Posterior vena cava (tissue), 2 donors: ENCODE measurements around the gene TNFAIP3. TPM values are rescaled to one million over a fixed set of nuclear protein-coding genes. Genes with fewer than 3 reads are reported as not detected.

Experiments used
- DNase-seq: peaks from one replicate; pipeline ENCODE4 v3.0.0-alpha.2; 2020; ENCODE audit warnings: low spot score
- intact Hi-C, 2 donors: fragments of 100-400 bp; cut with DNase I; formaldehyde crosslinking; loops; one replicate each; pipeline versions ENCODE4 v1.14.1 to v1.14.2; 2022 to 2023
- total RNA-seq, 2 donors: library from RNA; stranded (reverse); fragmentation: NEBNext Ultra II Directional; extraction: Animal tissue kit (Norgen Biotek cat#: 25700); gene quantifications; one replicate each; pipeline ENCODE4 v1.2.1, GENCODE V29; 2021
- donor health status: DM: yes; HTN: yes; CAD: no.
- donor health status: DM: yes; HTN: yes; CAD: no.

The TNFAIP3 gene
- total RNA-seq, 2 donors from 2014 or later: 19.0 to 28.6 TPM

DNA sequence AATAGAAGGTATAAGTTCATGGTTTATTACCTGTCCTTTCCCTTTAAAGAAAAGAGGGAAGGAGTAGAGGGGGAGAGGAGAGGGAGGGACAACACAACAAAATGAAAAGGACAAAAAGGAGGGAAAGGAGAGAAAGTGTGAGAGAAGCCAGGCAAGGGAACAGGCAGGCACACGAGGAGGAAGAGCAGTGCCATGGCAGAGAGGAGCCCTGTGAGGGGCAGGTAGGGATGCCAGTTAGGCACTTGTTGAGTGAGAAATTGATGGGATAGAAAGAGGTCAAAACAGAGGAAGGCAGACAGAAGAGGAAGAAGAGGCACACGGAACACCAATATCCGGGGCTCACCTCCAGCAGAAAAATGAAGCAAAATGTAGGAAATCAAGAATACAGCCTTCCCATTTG, 42.5 kb downstream of the TNFAIP3 start:
- intact Hi-C loops: loop anchor here in 1 of 2 donors (2.0 kb wide), 1 partner anchor 75 kb away; no protein-coding TSS in a partner anchor
- no peak for DNase-seq

DNA sequence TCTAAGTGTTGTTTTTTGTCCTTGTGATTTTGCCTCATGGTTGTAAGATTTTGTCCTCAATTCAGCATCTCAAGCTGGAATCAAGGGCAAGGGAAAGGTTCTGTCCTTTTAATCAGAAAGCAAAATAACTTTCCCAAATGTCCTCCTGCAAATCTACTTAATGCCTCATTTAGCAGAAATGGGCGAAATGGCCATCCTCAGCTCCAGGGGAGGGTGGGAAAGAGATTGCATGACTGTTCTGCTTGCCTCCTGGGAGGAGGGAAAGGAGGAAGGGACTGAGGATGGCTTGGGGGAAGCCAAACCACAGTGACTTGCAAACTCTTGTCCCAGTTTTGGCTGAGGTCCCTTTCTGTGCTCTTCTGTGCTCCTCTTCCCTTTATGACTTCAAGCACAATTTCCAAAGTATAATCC, 43.4 kb downstream of the TNFAIP3 start:
- intact Hi-C loops: no loop called here
- no peak for DNase-seq

DNA sequence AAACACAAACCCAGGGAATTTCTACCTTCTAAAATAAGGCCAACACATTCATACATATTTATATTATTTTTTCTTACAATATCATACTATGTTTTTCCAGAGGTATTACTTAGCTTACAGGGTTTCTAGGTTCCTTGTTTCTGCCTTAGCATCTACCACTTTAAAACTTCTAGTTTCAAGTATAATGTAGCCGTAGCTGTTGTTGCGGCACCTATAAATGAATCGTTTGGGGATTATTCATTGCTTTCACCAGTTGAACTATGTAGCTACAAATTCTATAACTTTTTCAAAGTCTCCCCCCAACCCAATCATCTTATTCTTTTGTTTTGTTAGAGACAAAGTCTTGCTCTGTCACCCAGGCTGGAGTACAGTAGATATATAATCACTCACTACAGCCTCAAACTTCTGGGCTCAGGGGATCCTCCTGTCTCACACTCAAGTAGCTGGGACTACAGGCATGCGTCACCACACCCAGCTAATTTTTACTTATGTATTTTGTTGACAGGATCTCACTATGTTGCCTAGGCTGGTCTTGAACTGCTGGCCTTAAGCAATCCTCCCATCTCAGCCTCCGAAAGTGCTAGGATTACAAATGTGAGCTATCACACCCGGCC, 43.9 kb downstream of the TNFAIP3 start:
- intact Hi-C loops: no loop called here
- DNase-seq: no peak

DNA sequence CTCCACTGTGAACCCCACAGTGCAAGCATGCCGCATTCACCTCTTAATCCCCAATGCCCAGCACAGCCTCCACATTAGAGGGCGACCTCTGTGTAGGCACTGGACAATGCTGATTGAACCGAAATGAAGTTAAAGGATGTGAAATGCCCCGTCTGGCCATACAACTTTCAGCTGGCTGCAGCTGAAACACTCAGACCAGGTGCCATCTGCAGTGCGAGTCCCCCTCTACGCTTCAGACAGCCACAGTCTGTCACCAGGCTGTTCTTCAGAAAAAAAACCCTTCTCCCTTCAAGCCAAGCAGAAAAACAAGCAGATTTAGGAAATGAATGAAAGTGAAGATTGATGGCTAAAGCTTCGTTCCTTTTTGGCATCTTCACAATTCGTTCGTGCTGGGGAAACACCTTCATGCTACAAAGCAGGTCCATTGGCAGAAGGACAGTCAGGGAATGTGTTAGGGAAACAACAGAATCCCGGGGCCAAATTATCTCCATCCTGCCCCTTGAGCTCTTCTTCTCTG, 44.7 kb downstream of the TNFAIP3 start:
- intact Hi-C loops: no loop called here
- no peak for DNase-seq

DNA sequence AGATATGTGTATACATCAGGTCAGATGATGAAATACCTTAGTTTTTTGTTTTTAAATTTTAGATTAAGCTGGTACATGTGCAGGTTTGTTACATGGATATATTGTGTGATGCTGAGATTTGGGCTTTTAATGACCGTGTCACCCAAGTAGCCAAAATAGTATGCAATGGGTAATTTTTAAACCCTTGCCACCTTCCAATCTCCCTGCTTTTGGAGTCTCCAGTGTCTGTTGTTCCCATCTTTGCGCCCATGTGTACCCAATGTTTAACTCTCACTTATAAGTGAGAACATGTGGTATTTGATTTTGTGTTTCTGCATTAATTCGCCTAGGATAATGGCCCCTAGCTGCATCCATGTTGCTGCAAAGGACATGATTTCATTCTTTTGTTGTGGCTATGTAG, 45.8 kb downstream of the TNFAIP3 start:
- intact Hi-C loops: no loop called here
- no peak for DNase-seq

DNA sequence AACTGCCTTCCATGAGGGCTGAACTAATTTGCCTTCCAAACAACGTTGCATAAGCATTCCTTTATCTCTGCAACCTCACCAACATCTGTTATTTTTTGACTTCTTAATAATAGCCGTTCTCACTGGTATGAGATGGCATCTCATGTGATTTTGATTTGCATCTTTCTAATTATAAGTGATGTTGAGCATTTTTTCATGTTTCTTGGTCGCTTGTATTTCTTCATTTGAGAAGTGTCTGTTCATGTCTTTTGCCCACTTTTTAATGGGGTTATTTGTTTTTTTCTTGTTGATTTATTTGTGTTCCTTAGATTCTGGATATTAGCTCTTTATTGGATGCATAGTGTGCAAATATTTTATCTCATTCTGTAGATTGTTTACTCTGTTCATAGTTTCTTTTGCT, 46.4 kb downstream of the TNFAIP3 start:
- intact Hi-C loops: no loop called here
- no peak for DNase-seq

DNA sequence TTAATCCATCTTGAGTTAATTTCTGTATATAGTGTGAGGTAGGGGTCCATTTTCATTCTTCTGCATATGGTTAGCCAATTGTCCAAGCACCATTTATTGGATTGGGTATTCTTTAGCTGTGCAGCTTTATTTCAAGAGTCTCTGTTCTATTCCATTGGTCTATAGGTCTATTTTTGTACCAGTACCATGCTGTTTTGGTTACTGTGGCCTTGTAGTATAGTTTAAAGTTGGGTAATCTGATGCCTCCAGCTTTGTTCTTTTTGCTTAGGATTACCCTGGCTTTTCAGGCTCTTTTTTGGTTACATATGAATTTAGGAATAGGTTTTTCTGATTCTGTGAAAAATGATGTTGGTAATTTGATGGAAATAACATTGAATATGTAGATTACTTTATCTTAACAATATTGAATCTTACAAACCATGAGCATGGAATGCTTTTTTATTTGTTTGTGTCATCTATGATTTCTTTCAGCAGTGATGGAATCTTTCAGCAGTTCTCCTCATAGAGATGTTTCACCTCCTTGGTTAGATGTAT, 47.0 kb downstream of the TNFAIP3 start:
- DNase-seq: no peak
- intact Hi-C loops: no loop called here

DNA sequence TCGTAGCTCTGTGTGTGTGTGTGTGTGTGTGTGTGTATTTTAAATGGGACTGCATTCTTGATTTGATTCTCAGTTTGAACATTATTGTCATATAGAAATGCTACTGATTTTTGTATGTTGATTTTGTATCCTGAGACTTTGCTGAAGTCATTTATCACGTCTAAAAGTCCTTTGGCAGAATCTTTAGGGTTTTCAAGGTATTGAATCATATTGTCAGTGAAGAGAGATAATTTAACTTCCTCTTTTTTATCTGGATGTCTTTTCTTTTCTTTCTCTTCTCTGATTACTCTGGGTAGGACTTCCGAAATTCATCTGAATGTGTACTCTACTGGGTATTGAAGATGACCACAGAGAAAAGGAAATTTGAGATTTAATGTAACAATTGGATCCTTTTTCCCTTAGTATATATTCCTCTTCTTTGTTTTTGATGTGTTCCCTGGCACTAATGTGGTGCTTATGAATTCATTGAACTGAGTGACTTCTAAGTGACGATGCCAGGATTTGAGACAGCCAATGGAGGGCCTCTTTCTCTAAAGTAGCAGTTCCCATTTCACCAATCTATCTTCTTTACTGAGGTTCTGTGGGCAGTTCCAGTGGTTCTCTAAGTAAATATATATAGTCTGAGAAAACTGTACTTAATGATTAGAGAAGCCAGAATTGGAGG, 47.6 kb downstream of the TNFAIP3 start:
- intact Hi-C loops: no loop called here
- no peak for DNase-seq

DNA sequence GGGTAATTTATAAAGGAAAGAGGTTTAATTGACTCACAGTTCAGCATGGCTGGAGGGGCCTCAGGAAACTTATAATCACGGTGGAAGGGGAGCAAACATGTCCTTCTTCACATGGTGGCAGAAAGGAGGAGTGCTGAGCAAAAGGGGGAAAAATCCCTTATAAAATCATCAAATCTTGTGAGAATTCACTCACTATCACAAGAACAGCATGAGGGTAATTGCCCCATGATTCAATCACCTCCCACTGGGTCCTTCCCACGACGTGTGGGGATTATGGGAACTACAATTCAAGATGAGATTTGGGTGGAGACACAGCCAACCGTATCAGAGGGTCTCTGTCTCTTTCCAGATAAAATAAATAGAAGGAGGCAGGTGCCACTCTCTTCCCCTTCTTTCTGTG, 48.7 kb downstream of the TNFAIP3 start:
- intact Hi-C loops: no loop called here
- no peak for DNase-seq

DNA sequence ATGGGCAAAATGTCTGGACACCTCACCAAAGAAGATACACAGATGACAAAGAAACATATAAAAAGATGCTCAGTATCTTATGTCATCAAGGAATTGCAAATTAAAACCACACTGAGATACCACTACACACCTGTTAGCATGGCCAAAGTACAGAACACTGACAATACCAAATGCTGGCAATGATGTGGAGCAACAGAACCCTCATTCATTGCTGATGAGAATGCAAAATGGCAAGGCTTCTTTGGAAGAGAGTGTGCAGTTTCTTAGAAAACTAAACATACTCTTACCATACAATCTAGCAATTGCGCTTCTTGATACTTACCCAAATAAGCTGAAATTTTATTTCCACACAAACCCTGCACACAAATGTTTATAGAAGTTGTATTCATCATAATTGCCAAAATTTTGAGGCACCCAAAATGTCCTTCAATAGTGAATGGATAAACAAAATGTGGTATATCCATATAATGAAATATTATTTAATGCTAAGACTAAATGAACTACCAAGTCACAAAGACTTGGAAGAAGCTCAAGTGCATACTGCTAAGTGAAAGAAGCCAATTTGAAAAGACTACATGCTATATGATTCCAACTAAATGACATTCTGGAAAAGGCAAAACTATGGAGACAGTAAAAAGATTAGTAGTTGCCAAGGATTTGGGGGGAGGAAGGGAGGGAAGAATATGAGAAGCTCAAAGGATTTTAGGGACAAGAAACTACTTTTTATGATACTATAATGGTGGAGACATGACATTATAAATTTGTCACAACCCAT, 50.7 kb downstream of the TNFAIP3 start:
- intact Hi-C loops: no loop called here
- no peak for DNase-seq

DNA sequence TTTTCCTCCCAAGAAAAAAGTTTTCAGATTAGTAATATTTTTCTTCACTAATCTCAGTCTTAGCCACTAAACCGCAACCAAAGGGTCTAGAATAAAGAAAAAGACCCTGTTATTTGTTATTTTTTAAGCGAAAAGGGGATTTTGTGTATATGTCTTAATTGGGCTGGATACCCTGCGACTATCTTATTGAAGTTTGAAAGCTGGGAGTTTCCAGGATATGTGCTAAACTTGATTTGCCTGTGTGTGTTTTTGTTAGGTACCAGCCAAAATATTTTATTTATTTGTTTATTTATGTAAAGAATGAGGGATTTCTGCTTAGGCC, 52.4 kb downstream of the TNFAIP3 start:
- intact Hi-C loops: no loop called here
- DNase-seq: no peak

DNA sequence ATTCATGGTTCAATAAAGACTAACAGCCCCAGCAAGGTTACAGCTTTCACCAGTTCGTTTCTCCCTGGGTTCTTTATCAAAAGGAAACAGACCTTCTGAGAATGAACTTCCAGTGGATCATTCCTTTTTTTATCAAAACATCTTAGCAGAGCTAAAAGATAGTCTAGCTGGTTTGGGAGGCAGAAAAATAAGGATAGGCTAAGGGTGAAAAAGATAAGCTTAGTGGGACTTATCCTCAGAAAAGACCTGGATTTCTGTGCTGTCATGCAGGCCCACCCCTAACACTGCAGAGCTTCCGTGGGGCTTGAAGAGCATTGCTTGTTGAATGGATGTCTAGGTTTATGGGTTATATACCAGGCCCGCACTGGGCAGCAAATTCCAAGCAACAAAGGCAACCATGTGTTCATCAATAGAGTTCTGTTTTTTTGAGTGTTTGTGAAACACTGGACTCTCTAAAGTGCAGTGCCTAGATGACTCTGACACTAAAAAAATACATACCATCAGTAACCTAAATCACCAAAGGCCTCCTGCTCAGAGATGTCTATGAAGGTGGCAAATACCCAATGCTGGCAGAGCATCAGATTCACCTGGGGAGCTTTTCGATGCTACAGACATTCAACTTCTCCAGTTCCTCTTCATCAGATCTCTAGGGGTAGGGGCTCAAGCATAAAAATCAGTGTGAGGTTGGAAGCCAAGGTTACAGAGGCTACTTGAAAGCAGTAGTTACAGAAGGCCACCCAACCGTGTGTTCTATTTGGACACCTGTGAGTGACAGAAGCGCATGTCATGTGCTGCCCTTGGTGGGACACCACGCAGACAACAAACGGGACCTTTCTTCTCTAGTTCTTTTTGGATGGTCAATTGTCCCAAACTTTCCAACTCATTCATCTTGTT, 53.0 kb downstream of the TNFAIP3 start:
- no peak for DNase-seq
- intact Hi-C loops: no loop called here

DNA sequence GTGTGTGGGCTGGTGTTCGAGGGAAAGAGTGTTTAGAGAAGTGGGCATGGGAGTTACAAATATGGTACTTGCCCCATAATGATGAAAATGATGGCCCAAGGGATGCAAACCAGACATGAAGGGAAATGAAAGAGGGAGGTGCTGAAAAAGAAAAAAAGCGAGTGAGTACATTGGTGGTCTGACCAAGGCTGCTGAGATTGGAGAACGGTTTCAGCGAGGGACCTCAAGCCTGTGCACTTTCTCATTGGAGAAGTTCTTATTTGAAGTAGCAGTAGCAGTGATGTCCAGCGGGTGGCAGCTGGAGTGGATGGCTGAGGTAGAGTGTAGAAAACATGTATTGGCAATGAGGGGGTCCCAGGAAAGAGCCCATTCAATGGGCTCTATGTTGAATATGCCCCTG, 54.8 kb downstream of the TNFAIP3 start:
- no peak for DNase-seq
- intact Hi-C loops: no loop called here

DNA sequence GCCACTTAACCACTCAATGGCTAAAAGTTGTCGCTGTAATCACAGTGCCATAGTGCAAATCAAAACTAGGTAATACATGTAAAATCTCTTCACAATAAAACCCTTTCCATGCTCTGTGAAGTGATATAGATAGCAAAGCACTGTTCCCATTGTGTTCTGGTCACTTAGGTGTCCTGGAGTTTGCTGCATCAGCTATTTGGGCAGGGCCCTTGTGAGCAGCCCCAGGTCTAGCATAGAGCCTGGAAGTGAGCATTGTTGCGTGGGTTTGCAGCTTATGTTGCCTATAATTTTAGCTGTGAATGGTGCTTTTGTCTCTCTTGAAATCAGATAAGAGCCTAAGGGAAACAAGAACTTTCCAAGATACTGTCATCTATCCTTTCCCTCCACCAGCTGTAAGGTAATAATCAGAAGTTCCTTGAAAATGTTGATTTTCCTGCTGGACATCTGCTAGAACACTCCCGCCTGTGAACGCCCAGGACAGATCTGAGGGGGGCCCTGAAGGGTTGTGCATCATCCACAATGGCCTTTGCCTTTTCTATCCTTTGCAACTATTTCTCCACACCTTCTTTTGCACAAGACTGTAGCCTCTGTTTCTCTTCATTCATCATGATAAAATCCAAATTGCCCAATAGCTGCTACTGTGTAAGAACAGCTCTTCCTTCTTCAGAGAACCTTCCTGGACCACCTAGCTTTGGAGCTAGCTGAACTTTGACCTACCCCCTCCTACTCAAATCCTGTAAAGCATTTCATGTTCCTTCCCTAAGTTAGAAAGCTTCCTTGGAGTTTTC, 57.0 kb downstream of the TNFAIP3 start:
- DNase-seq: no peak
- intact Hi-C loops: no loop called here

DNA sequence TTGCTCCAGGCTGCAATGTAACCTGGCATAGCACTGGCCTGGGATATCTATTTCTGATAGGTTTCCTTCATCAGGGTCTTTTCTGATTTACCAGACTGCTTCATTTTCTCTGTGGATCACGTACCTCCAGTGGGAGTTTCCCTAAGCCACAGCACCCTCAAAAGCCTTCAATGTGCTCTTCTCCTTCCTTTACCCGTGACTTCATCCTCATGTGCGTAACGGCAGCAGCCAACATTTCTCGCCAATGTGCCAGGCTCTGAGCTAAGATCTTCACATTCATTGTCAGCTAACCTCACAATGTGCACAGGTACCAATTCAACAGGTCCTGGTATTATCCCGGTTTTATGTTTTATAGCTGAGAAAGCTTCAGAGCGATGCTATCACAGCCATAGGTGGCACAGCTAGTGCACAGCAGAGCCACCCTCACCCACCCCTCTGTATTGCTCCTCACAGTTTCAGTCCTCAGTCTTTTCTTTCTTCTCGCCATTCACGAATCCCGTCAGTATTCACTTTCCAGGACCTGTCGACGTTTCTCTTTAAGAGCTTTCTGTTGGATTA, 58.2 kb downstream of the TNFAIP3 start:
- intact Hi-C loops: no loop called here
- DNase-seq: no peak

DNA sequence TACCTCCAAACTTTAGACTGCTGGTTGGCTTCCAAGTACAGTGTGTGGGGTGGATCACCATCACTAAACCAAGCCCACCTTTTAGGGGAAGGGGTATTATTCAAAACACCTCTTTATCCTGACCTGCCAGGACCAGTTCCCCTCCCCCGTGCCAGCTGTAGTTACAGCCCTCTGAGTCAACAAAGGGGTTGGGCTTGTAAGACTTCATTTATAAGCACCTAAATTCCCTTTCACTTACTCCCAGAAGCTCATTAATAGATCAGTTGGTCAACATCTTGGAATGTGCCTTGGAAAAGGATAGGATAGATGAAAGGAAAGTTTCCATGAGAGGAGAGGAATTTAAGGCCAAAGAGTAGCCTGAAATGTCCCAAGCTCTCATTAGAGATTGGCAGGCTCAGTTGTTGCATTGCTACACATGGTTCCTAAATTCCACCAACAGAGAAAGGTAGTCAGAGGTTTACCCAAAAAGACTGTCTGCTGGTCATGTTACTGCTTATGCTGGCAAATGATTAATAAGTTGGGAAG, 59.2 kb downstream of the TNFAIP3 start:
- DNase-seq: no peak
- intact Hi-C loops: no loop called here

DNA sequence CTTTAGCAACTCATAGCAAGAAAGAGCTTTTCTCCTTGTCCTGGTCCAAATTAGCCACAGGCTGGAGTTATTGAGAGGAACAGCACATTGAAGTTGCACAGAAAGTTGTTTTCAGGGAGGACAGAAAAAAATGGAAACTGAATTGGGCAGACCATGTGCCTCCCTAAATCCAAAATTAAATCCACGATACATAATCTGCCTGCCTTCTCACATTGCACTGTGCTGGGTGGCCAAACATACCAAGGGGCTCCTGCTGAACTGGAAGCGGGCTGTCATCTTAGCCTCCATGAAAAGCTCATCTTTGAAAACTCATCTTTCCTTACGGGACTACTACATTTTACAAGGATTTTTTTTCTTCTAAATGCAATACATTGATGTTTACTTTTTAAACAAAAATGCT, 59.9 kb downstream of the TNFAIP3 start:
- intact Hi-C loops: no loop called here
- DNase-seq: no peak

DNA sequence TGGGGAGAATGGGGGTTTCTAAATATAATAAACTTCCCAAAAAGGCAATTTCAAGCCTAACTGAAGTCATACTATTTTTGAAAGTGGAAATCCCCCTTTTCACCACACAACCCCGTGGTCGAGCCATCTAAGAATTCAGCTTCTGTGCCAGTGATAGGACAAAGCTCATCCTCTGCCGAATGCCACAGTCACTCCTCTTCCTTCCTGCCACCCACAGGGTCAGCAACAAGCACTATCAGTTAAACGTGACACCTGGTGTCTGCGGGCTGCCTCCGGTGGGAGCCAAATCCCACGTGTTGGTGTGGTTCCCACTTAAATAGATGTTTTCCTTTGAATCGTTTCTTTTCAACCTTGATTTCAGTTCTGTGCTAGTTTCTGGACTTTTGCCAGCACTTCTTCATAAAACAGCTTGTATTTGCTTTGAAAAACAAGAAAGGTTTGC, 60.7 kb downstream of the TNFAIP3 start:
- no peak for DNase-seq
- intact Hi-C loops: no loop called here
